Heart left ventricle (tissue), 13 donors: ENCODE results near the gene TLCD3B.

Source experiments
- POLR2A ChIP-seq, 2 donors: fragments of 450-650 bp; IDR thresholded peaks; one replicate each; pipeline ENCODE4 v1.6.1; 2017; ENCODE audit warnings: antibody characterized with exemption in 2 of 2, mild to moderate bottlenecking in 2 of 2, moderate library complexity in 2 of 2
- TF ChIP-seq, protein P1 (sequence below), 12 donors: fragments of 200-600 bp; sonication (generic) in 4 of 12; IDR thresholded peaks; one replicate each; pipeline versions ENCODE4 v1.5.0 to v1.8.0; 2018 to 2022; ENCODE audit warnings: antibody characterized with exemption in 12 of 12, mild to moderate bottlenecking in 5 of 12
- donor health status: ischemic (EF 13 %, LVEDD 7.1; RV severe dilation, severe dysfunction).
- donor health status: DM: no; HTN: yes; CAD: no.
- donor health status: DM: no; HTN: no; CAD: no.
- donor health status: ischemic (EF 25% LVEDD 6.9; RV normal size, moderate dysfunction).
- donor health status: ischemic (EF 25% LVEDD 5.7; RV mildly dilated, moderate dysfunction).
- donor health status: ischemic (EF 35%, LVEDD 5.7; RV mildly dilated, moderate dysfunction).
- donor health status: nonischemic (EF 11% LVEDD 7.7; RV severe dilation, severe dysfunction).
- donor health status: DM: yes; HTN: yes; CAD: no.
- donor health status: PGD.
- donor health status: ischemic (EF 29% LVEDD 5.4; RV normal size, mild dysfunction).
- donor health status: nonischemic (EF 23%, LVEDD 6.1; RV moderate dilation, normal function).

DNA sequence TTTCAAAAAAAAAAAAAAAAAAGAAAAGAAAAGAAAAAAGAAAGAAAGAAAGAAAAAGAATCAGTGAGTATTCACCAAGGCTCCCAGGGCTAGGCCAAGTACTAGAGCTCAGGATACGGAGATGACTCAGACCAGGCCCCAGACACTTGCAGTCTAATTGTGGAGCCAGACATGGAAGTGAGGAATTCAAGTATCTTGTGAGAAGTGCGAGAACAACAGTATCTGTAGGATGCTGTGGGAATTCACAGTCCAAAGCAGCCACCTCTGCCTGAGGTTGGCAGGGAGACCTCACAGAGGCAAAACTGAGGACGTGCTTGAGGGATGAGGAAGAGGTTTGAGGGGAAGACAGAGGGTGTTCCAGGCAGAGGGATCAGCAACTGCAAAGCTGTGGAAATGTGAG is 20.4 kb upstream of the TLCD3B start:
- TF ChIP-seq POLR2A (IDR thresholded peaks at IDR 0.05) = no peak
- TF ChIP-seq, protein P1, sequence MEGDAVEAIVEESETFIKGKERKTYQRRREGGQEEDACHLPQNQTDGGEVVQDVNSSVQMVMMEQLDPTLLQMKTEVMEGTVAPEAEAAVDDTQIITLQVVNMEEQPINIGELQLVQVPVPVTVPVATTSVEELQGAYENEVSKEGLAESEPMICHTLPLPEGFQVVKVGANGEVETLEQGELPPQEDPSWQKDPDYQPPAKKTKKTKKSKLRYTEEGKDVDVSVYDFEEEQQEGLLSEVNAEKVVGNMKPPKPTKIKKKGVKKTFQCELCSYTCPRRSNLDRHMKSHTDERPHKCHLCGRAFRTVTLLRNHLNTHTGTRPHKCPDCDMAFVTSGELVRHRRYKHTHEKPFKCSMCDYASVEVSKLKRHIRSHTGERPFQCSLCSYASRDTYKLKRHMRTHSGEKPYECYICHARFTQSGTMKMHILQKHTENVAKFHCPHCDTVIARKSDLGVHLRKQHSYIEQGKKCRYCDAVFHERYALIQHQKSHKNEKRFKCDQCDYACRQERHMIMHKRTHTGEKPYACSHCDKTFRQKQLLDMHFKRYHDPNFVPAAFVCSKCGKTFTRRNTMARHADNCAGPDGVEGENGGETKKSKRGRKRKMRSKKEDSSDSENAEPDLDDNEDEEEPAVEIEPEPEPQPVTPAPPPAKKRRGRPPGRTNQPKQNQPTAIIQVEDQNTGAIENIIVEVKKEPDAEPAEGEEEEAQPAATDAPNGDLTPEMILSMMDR (IDR thresholded peaks at IDR 0.05) = no peak
